Measurements from ENCODE around the gene CDX1.

CDX1 gene

GRCh38 chr5:150146862-150147601, 19.5 kb upstream of the CDX1 start:
- DNase-seq (ENCODE audit: low spot score), result no peak

- DNase-seq (ENCODE audit: low spot score), result no peak
Observed at GRCh38 chr5:150147670-150148069, 18.9 kb upstream of the CDX1 start.

GRCh38 chr5:150148117-150148927, 18.3 kb upstream of the CDX1 start:
- DNase-seq (ENCODE audit: low spot score), result no peak

DNA sequence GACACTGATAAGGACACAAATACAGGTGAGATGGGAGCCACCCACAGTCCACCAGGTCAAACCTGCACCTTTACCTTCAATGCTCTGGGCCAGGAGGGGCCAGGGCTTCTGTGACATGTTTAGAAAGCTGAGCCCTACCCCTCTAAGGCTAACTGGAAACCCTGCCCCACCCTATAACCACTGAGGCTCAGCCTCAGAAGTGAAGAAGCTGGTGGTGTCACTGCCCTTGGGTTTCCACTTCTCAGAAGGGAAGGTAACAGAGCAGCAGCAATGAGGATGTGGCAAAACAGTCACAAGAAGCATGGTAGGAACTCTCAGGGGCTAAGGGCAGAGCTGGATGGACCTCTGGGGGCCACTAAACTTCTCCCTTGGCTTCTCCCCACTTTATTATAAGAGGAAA, 17.0 kb upstream of the CDX1 start:
- no peak for DNase-seq (ENCODE audit: low spot score)

- no peak for DNase-seq (ENCODE audit: low spot score)
Observed at GRCh38 chr5:150152636-150153462, 13.7 kb upstream of the CDX1 start.

DNA sequence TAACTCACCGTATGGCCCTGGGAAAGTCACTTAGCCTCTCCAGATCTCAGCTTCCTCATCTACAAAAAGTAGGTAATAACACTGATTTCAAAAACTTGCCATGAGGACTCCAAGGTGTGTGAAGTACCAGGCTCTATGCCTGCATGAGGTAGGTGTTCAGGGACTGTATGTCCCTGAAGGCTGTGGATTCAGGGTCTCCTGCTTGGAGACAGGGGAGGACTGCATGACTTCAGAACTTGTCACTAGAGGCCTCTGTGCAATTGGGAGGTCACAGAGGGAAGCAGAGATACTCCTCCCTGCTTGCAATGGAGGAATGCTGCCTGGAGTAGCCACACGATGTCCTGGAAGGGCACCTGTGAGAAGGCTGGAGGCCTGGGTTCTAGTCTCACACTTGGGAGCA, 13.1 kb upstream of the CDX1 start:
- no peak for DNase-seq (ENCODE audit: low spot score)

- DNase-seq (ENCODE audit: low spot score), result peak; percentile 73
Observed at GRCh38 chr5:150153957-150154617, 12.5 kb upstream of the CDX1 start.

DNA sequence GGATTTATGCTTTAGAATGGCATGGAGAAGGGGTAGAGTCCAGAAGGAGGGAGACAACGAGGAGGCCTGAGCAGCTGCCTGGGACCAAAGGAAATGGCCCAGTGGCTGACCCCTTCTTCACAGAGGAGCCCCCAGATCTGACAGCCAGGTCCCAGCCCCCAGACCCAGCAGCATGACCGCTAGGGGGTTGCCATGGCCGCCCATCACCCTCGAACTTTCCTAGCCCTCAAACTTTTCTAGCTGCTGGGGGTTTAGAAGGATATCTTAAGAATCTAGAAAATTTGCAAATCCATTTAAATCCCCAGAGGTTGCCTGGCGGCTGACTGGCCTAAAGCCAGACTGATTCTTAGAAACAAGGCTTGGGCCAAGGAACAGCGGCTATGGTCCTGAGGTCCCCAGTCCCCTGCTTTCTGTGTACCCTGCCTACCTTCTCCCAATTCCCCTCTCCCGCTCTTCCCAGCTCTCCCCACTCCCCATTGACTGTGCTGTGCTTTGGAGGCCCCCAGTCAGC, 11.9 kb upstream of the CDX1 start:
- DNase-seq (ENCODE audit: low spot score), result no peak

- DNase-seq (ENCODE audit: low spot score), result no peak
Observed at GRCh38 chr5:150155258-150156026, 11.1 kb upstream of the CDX1 start, which contains the start of gene PDGFRB. TSS of gene PDGFRB (minus strand) at chr5:150155845. CDS start at chr5:150137047, 18,798 bp downstream.

DNA sequence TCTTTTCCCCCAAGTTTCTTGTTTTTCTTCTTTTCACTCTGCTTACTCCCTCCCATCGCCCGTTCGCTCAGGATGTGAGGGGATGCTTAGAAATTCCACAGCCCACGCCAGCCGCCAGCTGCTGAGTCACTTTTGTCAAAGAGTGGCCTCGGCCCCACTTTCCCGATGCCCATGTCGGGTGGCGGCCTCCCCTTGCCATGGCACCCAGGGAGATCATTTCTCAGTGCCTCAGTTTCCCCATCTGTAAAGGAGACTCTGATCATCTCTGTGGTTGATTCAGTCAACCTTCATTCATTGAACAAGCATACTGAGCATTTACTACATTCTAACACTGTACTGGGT, 10.6 kb upstream of the CDX1 start:
- no peak for DNase-seq (ENCODE audit: low spot score)

DNA sequence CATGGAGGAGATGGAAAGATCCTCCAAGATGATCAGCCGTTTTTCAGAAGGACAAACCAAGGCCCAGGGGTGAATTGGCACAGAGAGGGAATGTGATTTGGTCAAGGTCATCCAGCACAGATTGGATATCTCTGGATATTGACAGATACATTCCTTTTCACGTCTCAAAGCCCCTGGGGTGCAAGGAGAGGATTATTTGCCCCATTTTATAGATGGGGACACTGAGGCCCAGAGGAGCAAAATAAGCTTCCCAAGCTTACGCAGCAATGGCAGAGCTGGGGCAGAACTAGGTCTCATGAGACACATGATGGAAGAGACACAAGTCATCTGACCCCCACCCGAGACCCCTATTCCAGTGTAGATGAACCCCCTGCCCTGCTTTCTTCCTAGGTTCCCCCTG, 10.0 kb upstream of the CDX1 start:
- no peak for DNase-seq (ENCODE audit: low spot score)

GRCh38 chr5:150157168-150157567, 9.4 kb upstream of the CDX1 start:
- no peak for DNase-seq (ENCODE audit: low spot score)

GRCh38 chr5:150158170-150158949, 8.2 kb upstream of the CDX1 start:
- no peak for DNase-seq (ENCODE audit: low spot score)

GRCh38 chr5:150159031-150159430, 7.5 kb upstream of the CDX1 start:
- DNase-seq (ENCODE audit: low spot score), result no peak

GRCh38 chr5:150159741-150160179, 6.8 kb upstream of the CDX1 start:
- DNase-seq (ENCODE audit: low spot score), result peak; percentile 18

- no peak for DNase-seq (ENCODE audit: low spot score)
Observed at GRCh38 chr5:150160448-150161081, 6.0 kb upstream of the CDX1 start.

- DNase-seq (ENCODE audit: low spot score), result peak; percentile 81
Observed at GRCh38 chr5:150161242-150162141, 5.1 kb upstream of the CDX1 start.

DNA sequence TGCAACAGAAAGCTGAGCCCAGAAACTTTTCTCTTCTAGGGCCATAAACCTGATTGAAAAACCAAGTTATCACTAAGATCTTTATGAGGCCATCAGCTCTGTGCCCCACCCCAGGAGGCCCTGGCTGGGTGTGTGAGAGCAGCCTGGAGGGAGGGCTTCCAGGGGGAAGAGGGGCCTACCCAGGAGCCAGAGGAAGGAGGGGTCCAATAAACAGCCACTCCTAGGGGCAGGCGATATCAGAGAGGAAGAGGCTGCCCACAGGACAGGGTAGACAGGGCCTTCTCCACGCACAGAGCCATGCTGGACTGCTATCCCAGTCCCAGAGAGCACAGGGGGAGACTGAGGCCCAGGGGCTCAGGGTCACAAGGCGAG, 4.5 kb upstream of the CDX1 start:
- no peak for DNase-seq (ENCODE audit: low spot score)

DNA sequence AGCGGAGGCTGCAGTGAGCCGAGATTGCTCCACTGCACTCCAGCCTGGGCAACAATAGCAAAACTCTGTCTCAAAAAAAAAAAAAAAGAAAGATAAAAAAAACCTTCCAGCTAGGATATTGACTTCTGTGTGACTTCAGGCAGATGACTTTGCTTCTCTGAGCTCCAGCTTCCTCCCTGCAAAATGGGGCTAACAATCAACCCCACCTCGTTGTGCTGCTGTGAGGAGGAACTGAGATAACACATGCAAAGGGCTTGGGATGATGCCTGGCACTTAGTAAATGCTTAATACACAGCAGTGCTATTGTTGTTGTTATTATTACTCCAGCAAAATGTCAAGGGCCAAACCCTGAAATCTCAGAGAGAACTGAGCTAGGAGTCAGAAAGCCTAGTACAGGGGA, 3.5 kb upstream of the CDX1 start:
- DNase-seq (ENCODE audit: low spot score), result no peak

Data from NAMALWA (cell line).